Gastroesophageal sphincter (tissue), 4 donors: Measurements from ENCODE around the gene GGT6. TPM values are rescaled to one million over a fixed set of nuclear protein-coding genes. Genes with fewer than 3 reads are reported as not detected.

Source experiments
- ATAC-seq: fragments of 150-250 bp; one replicate; pipeline ENCODE4 v1.9.1; 2016; ENCODE audit warnings: mild to moderate bottlenecking, moderate library complexity
- H3K27ac ChIP-seq, 4 donors: fragments of 200-600 bp; sonication (generic) in 3 of 4; 1 replicate in 3 of 4; 2 replicates in 1 of 4; pipeline ENCODE4 v1.5.1; 2016 to 2019
- H3K27me3 ChIP-seq: fragments of 200-600 bp; sonication (generic); one replicate; pipeline ENCODE4 v1.5.1; 2019
- H3K36me3 ChIP-seq, 2 donors: fragments of 200-600 bp; sonication (generic); one replicate each; pipeline ENCODE4 v1.5.1; 2019; ENCODE audit warnings: control low read depth in 1 of 2
- H3K4me1 ChIP-seq, 3 donors: fragments of 200-600 bp; sonication (generic); 1 replicate in 2 of 3; 2 replicates in 1 of 3; pipeline ENCODE4 v1.5.1; 2016 to 2019; ENCODE audit warnings: control low read depth in 2 of 3
- H3K4me3 ChIP-seq, 2 donors: fragments of 200-600 bp; sonication (generic); one replicate each; pipeline ENCODE4 v1.5.1; 2019; ENCODE audit warnings: mild to moderate bottlenecking in 1 of 2, moderate library complexity in 1 of 2
- H3K9me3 ChIP-seq, 3 donors: fragments of 200-600 bp; sonication (generic); one replicate each; pipeline ENCODE4 v1.5.1; 2017 to 2019; ENCODE audit warnings: control low read depth in 2 of 3
- EP300 ChIP-seq: sonication (generic); formaldehyde crosslinking; IDR thresholded peaks from one replicate; pipeline ENCODE4 v1.6.1; 2017; ENCODE audit warnings: antibody characterized with exemption, mild to moderate bottlenecking
- POLR2A ChIP-seq, 2 donors: fragments of 450-650 bp; IDR thresholded peaks; one replicate each; pipeline ENCODE4 v1.6.1; 2017; ENCODE audit warnings: antibody characterized with exemption in 2 of 2, mild to moderate bottlenecking in 2 of 2, moderate library complexity in 1 of 2
- POLR2AphosphoS5 ChIP-seq: sonication (generic); formaldehyde crosslinking; IDR thresholded peaks from one replicate; pipeline ENCODE4 v1.6.1; 2017; ENCODE audit warnings: antibody characterized with exemption
- WGBS, 2 donors: methylation state at CpG; one replicate each; pipeline ENCODE4 v1.1.5; 2018; ENCODE audit warnings: low coverage in 1 of 2; 5-methylcytosine and 5-hydroxymethylcytosine counted together
- total RNA-seq, 4 donors: library from RNA; depleted of rRNA; stranded (reverse); fragments of >200 nt; gene quantifications; one replicate each; pipeline ENCODE4 v1.1.0, GENCODE V29; 2016
- TF ChIP-seq, protein P1 (sequence below), 4 experiments: fragments of 200-600 bp in 2 of 4; fragments of 450-650 bp in 2 of 4; sonication (generic) in 1 of 4; IDR thresholded peaks; one replicate each; pipeline ENCODE4 v1.5.1; 2017 to 2019; ENCODE audit warnings: antibody characterized with exemption in 4 of 4, mild to moderate bottlenecking in 2 of 4, moderate library complexity in 2 of 4

GGT6 gene
- total RNA-seq, 4 donors from 2014 or later = 0.27 to 5.9 (median 0.47) TPM; not detected in 1

GRCh38 chr17:4558347-4558971 is 1.9 kb downstream of the GGT6 start:
- H3K4me3 ChIP-seq = no peak overlapping the region
- no peaks in the 10 kb centered on the region for H3K27me3 ChIP-seq
- H3K9me3 ChIP-seq = no peaks in the 10 kb centered on the region
- no peak for ATAC-seq
- no CpG with 5 or more reads among the region's 24 CpGs for WGBS, 2 donors
- TF ChIP-seq POLR2AphosphoS5 (no peak), POLR2A (IDR thresholded peaks at IDR 0.05) (no peak), EP300 (no peak)
- TF ChIP-seq, protein P1, sequence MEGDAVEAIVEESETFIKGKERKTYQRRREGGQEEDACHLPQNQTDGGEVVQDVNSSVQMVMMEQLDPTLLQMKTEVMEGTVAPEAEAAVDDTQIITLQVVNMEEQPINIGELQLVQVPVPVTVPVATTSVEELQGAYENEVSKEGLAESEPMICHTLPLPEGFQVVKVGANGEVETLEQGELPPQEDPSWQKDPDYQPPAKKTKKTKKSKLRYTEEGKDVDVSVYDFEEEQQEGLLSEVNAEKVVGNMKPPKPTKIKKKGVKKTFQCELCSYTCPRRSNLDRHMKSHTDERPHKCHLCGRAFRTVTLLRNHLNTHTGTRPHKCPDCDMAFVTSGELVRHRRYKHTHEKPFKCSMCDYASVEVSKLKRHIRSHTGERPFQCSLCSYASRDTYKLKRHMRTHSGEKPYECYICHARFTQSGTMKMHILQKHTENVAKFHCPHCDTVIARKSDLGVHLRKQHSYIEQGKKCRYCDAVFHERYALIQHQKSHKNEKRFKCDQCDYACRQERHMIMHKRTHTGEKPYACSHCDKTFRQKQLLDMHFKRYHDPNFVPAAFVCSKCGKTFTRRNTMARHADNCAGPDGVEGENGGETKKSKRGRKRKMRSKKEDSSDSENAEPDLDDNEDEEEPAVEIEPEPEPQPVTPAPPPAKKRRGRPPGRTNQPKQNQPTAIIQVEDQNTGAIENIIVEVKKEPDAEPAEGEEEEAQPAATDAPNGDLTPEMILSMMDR (IDR thresholded peaks at IDR 0.05) = no peak
- H3K4me1 ChIP-seq = peaks cover 0 to 31% (median 17%) of the 10 kb centered on the region in 3 donors
- H3K36me3 ChIP-seq = peaks cover 0 to 7% of the 10 kb centered on the region in 2 donors
- no peak overlapping the region for H3K27ac ChIP-seq

DNA sequence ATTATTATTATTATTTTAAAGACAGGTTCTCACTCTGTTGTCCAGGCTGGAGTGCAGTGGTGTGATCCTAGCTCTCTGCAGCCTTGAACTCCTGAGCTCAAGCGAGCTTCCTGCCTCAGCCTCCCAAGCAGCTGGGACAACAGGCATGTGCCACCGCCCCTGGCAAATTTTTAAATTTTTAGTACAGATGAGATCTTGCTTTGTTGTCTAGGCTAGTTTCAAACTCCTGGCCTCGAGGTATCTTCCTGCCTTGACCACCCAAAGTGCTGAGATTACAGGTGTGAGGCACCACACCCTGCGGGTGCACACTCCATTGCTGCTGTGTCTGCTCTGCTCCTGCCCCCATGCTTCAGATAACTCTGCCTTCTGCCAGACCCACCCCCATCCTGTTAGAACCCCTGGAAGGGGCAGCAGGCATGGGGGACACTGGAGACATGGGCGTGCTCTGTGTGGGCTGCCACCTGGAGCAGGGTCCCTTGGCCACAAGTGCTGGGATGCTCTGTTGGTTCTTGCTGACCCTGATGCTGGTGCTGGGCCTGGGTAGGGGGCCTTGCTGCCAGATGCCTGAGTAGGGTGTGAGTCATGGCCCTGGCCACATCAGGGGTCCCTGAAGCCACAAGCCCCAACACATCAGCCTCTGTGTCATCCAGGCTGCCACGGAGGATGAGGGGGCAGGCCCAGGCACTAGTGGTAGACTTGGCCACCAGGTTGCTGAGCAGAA is 2.6 kb downstream of the GGT6 start:
- no peak overlapping the region for H3K27ac ChIP-seq
- H3K36me3 ChIP-seq = peaks cover 0 to 13% of the 10 kb centered on the region in 2 donors
- TF ChIP-seq POLR2AphosphoS5 (no peak), EP300 (no peak), POLR2A (IDR thresholded peaks at IDR 0.05) (no peak)
- TF ChIP-seq, protein P1 (IDR thresholded peaks at IDR 0.05) = no peak
- no peaks in the 10 kb centered on the region for H3K9me3 ChIP-seq
- ATAC-seq = no peak
- no peaks in the 10 kb centered on the region for H3K27me3 ChIP-seq
- no peak overlapping the region for H3K4me3 ChIP-seq
- peaks cover 0 to 35% (median 17%) of the 10 kb centered on the region in 3 donors for H3K4me1 ChIP-seq
- 93% methylated on average over 3 of the region's 6 CpGs; no CpG with 5 or more reads in 1 of the 2 donors for WGBS, 2 donors

DNA sequence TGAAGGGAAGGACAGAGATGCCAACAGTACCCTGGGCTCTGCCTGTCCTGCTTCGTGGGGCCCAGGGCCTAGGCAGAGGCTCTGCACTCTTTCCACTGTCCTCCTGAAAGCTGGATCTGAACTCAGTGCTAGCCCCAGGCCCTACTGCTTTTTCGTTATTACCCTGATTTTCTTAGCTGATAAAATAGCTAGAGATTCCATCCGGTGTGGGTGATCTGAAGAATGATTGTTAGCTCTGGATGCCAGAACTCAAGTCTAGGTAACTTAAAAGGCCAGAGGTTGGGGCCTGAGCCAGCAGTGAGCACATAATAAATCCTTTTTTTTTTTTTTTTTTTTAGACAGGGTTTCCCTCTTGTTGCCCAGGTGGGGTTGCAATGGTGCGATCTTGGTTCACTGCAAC is 3.4 kb downstream of the GGT6 start:
- 89 to 100% methylated on average over 2 of the region's 4 CpGs for WGBS, 2 donors
- ATAC-seq = no peak
- H3K4me1 ChIP-seq = peaks cover 0 to 29% (median 17%) of the 10 kb centered on the region in 3 donors
- H3K27me3 ChIP-seq = no peaks in the 10 kb centered on the region
- no peak overlapping the region for H3K27ac ChIP-seq
- peaks cover 0 to 21% of the 10 kb centered on the region in 2 donors for H3K36me3 ChIP-seq
- H3K4me3 ChIP-seq = no peak overlapping the region
- no peaks in the 10 kb centered on the region for H3K9me3 ChIP-seq
- TF ChIP-seq, protein P1 (IDR thresholded peaks at IDR 0.05) = no peak
- no peak for TF ChIP-seq EP300
- TF ChIP-seq POLR2A (IDR thresholded peaks at IDR 0.05) = no peak
- TF ChIP-seq POLR2AphosphoS5 = no peak

GRCh38 chr17:4555873-4556759 is 4.3 kb downstream of the GGT6 start:
- no peak for TF ChIP-seq POLR2A (IDR thresholded peaks at IDR 0.05)
- TF ChIP-seq, protein P1 (IDR thresholded peaks at IDR 0.05) = no peak
- Histone ChIP-seq H3K9me3 (no peaks in the 10 kb centered on the region), H3K27ac (peak overlapping the region; percentile 45 to 87 (median 85)), H3K27me3 (no peaks in the 10 kb centered on the region), H3K4me3 (peak overlapping the region; percentile 70 to 92), H3K4me1 (peaks cover 0 to 29% (median 17%) of the 10 kb centered on the region in 3 donors), H3K36me3 (peaks cover 0 to 30% of the 10 kb centered on the region in 2 donors)
- no peak for ATAC-seq
- 39 to 54% methylated on average over 3 to 15 of the region's 17 CpGs for WGBS, 2 donors
